ENCODE measurements around the gene RRP36. TPM values are rescaled to one million over a fixed set of nuclear protein-coding genes. Genes with fewer than 3 reads are reported as not detected.

RRP36 gene
- total RNA-seq, 1 experiment from 2014 or later: 63.4 TPM

DNA sequence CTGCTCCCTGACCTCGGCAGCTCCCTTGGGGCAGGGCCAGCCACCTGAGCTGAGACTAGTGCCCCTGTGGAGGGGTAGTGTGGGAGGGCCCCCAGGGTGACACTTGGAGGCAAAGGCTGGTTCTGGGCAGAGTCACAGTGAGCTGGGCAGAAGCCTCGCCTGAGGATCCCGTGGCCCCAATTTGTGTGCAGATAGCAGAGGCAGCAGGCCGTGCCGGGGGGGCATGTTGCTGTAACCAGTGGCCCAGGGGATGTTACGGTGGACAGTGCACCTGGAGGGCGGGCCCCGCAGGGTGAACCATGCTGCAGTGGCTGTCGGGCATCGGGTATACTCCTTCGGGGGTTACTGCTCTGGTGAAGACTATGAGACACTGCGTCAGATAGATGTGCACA is 4.5 kb upstream of the RRP36 start:
- no TSS peak for BruUV-seq (replicated peaks)
- H3K9me2 ChIP-seq (ENCODE audit: insufficient read depth): no peaks in the 10 kb centered on the region

GRCh38 chr6:43019152-43019551 is 2.3 kb upstream of the RRP36 start:
- ChIA-PET POLR2A (no interaction called here), RAD21 (ENCODE audit: low non-redundant PET in 1 of 2, low total read pairs in 2 of 2, uncharacterized antibody in 2 of 2, unreplicated experiment in 2 of 2) (no interaction called here), CTCF (interaction anchor here (1.1 kb wide), 1 partner anchor 124 kb away, joined by 3 read pairs; no protein-coding TSS in a partner anchor)
- no peak overlapping the region for H3K9ac ChIP-seq (ENCODE audit: low read length)
- no peaks in the 10 kb centered on the region for H3K9me2 ChIP-seq (ENCODE audit: insufficient read depth)
- H3K4me1 ChIP-seq (ENCODE audit: control insufficient read depth in 1 of 2, insufficient read depth in 2 of 2, low read length in 2 of 2): peaks cover 9 to 28% of the 10 kb centered on the region in 2 experiments
- no peak overlapping the region for H3K27ac ChIP-seq (ENCODE audit: low read depth, low read length)
- no peaks in the 10 kb centered on the region for H3K9me3 ChIP-seq (ENCODE audit: control insufficient read depth in 1 of 2, insufficient read depth in 1 of 2, low read depth in 1 of 2, low read length in 2 of 2)
- H3K36me3 ChIP-seq (ENCODE audit: control insufficient read depth in 1 of 2, insufficient read depth in 2 of 2, low read length in 2 of 2): peaks cover 9 to 10% of the 10 kb centered on the region in 2 experiments
- no peak overlapping the region for H3K4me2 ChIP-seq (ENCODE audit: low read length)
- intact Hi-C loops (cut with micrococcal nuclease): no loop called here
- H3K27me3 ChIP-seq (ENCODE audit: insufficient read depth, low read length): no peaks in the 10 kb centered on the region
- no peaks in the 10 kb centered on the region for H4K20me1 ChIP-seq (ENCODE audit: insufficient read depth)
- ATAC-seq: no peak
- peaks cover 58% of the 10 kb centered on the region for H3K79me2 ChIP-seq (ENCODE audit: insufficient read depth, low read length)
- no peak for DNase-seq (ENCODE audit: low read depth, low spot score)
- H3K4me3 ChIP-seq (replicated peaks in 1 of 2; ENCODE audit: low read depth in 1 of 2, low read length in 2 of 2): no peak overlapping the region
- no TSS peak for BruUV-seq (replicated peaks)
- H2AFZ ChIP-seq (ENCODE audit: low read depth, low read length, poor library complexity, severe bottlenecking): no peak overlapping the region
- TF ChIP-seq REST (IDR thresholded peaks at IDR 0.05; ENCODE audit: low read depth) (no peak), CBX3 (IDR thresholded peaks at IDR 0.05; ENCODE audit: low read depth) (no peak), SIN3A (IDR thresholded peaks at IDR 0.05; ENCODE audit: low read depth) (no peak), EZH2phosphoT487 (IDR thresholded peaks at IDR 0.05; ENCODE audit: borderline replicate concordance) (no peak), ELF1 (IDR thresholded peaks at IDR 0.05; ENCODE audit: borderline replicate concordance, low read depth) (no peak), EZH2 (IDR thresholded peaks at IDR 0.05) (no peak), RAD21 (IDR thresholded peaks at IDR 0.05; ENCODE audit: low read depth) (no peak), MAX (IDR thresholded peaks at IDR 0.05) (no peak), SRF (IDR thresholded peaks at IDR 0.05; ENCODE audit: low read depth) (no peak), JUND (IDR thresholded peaks at IDR 0.05) (no peak), ZFX (IDR thresholded peaks at IDR 0.05) (no peak), ZNF274 (IDR thresholded peaks at IDR 0.05; ENCODE audit: low read depth, low read length) (no peak), CEBPB (IDR thresholded peaks at IDR 0.05; ENCODE audit: low read depth) (no peak), SP1 (IDR thresholded peaks at IDR 0.05; ENCODE audit: low read depth) (no peak)
- TF ChIP-seq, protein P1, sequence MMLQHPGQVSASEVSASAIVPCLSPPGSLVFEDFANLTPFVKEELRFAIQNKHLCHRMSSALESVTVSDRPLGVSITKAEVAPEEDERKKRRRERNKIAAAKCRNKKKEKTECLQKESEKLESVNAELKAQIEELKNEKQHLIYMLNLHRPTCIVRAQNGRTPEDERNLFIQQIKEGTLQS (IDR thresholded peaks at IDR 0.05): no peak

More for the DNA sequence above, 4.5 kb upstream of the RRP36 start:
- H2AFZ ChIP-seq (ENCODE audit: low read depth, low read length, poor library complexity, severe bottlenecking): no peak overlapping the region
- H3K79me2 ChIP-seq (ENCODE audit: insufficient read depth, low read length): peaks cover 51% of the 10 kb centered on the region
- CTCF ChIA-PET: no interaction called here
- H3K4me1 ChIP-seq (ENCODE audit: control insufficient read depth in 1 of 2, insufficient read depth in 2 of 2, low read length in 2 of 2): peaks cover 10 to 31% of the 10 kb centered on the region in 2 experiments; a peak in 3 of 4 replicates
- H3K9me3 ChIP-seq (ENCODE audit: control insufficient read depth in 1 of 2, insufficient read depth in 1 of 2, low read depth in 1 of 2, low read length in 2 of 2): no peaks in the 10 kb centered on the region
- intact Hi-C loops (cut with micrococcal nuclease): no loop called here
- RAD21 ChIA-PET (ENCODE audit: low non-redundant PET in 1 of 2, low total read pairs in 2 of 2, uncharacterized antibody in 2 of 2, unreplicated experiment in 2 of 2): no interaction called here
- no peak overlapping the region for H3K4me3 ChIP-seq (replicated peaks in 1 of 2; ENCODE audit: low read depth in 1 of 2, low read length in 2 of 2)
- TF ChIP-seq SIN3A (IDR thresholded peaks at IDR 0.05; ENCODE audit: low read depth) (no peak), ELF1 (IDR thresholded peaks at IDR 0.05; ENCODE audit: borderline replicate concordance, low read depth) (no peak), POLR2AphosphoS5 (IDR thresholded peaks at IDR 0.05; ENCODE audit: low read depth, low read length) (no peak), MAX (IDR thresholded peaks at IDR 0.05) (no peak), RAD21 (IDR thresholded peaks at IDR 0.05; ENCODE audit: low read depth) (no peak), TCF7L2 (IDR thresholded peaks at IDR 0.05; ENCODE audit: borderline replicate concordance, extremely low read depth, insufficient read depth, insufficient read length) (no peak), ZFX (IDR thresholded peaks at IDR 0.05) (no peak), POLR2A (IDR thresholded peaks at IDR 0.05; ENCODE audit: borderline replicate concordance, extremely low read depth, insufficient read depth, insufficient read length) (no peak)
- TF ChIP-seq, protein P1 (IDR thresholded peaks at IDR 0.05): no peak
- H3K4me2 ChIP-seq (ENCODE audit: low read length): no peak overlapping the region
- peaks cover 10 to 12% of the 10 kb centered on the region in 2 experiments for H3K36me3 ChIP-seq (ENCODE audit: control insufficient read depth in 1 of 2, insufficient read depth in 2 of 2, low read length in 2 of 2)
- H3K9ac ChIP-seq (ENCODE audit: low read length): no peak overlapping the region
- POLR2A ChIA-PET: interaction anchor here (0.7 to 1.2 kb wide), 2 partner anchors 33 to 133 kb away, joined by 3 read pairs; partner anchors contain the start of gene PPP2R5D
- no peak overlapping the region for H3K27ac ChIP-seq (ENCODE audit: low read depth, low read length)
- no peak for ATAC-seq
- no peaks in the 10 kb centered on the region for H3K27me3 ChIP-seq (ENCODE audit: insufficient read depth, low read length)
- DNase-seq (ENCODE audit: low read depth, low spot score): no peak
- H4K20me1 ChIP-seq (ENCODE audit: insufficient read depth): no peaks in the 10 kb centered on the region
